HCT116 (cell line): Measurements from ENCODE around the gene GCC1. TPM values are rescaled to one million over a fixed set of nuclear protein-coding genes. Genes with fewer than 3 reads are reported as not detected.

Experiments used
- ATAC-seq: fragments of 200-7000 bp; cut with Tn5 transposase; 2 replicates; pipeline ENCODE4 v1.9.1; 2020; ENCODE audit warnings: mild to moderate bottlenecking, moderate library complexity
- BruUV-seq: library from RNA; stranded (reverse); fragments of 400-500 nt; replicated peaks from 2 replicates; lab custom pipeline; 2021; lab: Mats Ljungman, UMichigan
- CTCF ChIA-PET: fragments of 300-600 bp; sonication (Branson Sonifier 250); formaldehyde crosslinking; loops from one replicate; lab custom pipeline; 2021; ENCODE audit warnings: antibody characterized with exemption; lab: Charles Lee
- POLR2A ChIA-PET: fragments of 300-600, 350-600 bp; sonication (Branson Sonifier 250); formaldehyde crosslinking; loops from one replicate; lab custom pipeline; 2021; ENCODE audit warnings: antibody characterized with exemption; lab: Charles Lee
- RAD21 ChIA-PET, 2 experiments: fragments of 300-600 bp; sonication (Branson Sonifier 250); formaldehyde crosslinking; loops; one replicate each; lab custom pipeline; 2023; ENCODE audit warnings: low total read pairs in 2 of 2; ENCODE audit not compliant: uncharacterized antibody in 2 of 2, unreplicated experiment in 2 of 2, low non-redundant PET in 1 of 2; lab: Charles Lee
- DNase-seq: peaks from one replicate; pipeline ENCODE4 v3.0.0-alpha.2; 2010; ENCODE audit warnings: low read depth, low spot score
- H2AFZ ChIP-seq: fragments of 200-600 bp; shearing (Covaris generic), sonication (generic); 2 replicates; pipeline ENCODE4 v1.6.1; 2017; ENCODE audit warnings: low read depth, mixed run types, mixed read lengths, antibody characterized with exemption, low read length; ENCODE audit not compliant: poor library complexity, severe bottlenecking
- H3K27ac ChIP-seq: 2 replicates; pipeline ENCODE4 v1.5.1; 2012; ENCODE audit warnings: low read depth, low read length
- H3K27me3 ChIP-seq: fragments of 200-600 bp; sonication (generic); 2 replicates; pipeline ENCODE4 v1.6.1; 2016; ENCODE audit warnings: mixed run types, low read length, mixed read lengths; ENCODE audit not compliant: insufficient read depth
- H3K36me3 ChIP-seq, 2 experiments: fragments of 200-500 bp in 1 of 2; fragments of 200-600 bp in 1 of 2; sonication (Bioruptor generic) in 1 of 2; sonication (generic) in 1 of 2; 2 replicates each; pipeline versions ENCODE4 v1.5.1 to v1.6.1; 2014 to 2016; ENCODE audit warnings: low read length in 2 of 2, inconsistent platforms in 1 of 2, mixed read lengths in 1 of 2, mixed run types in 1 of 2; ENCODE audit not compliant: insufficient read depth in 2 of 2, control insufficient read depth in 1 of 2
- H3K4me1 ChIP-seq, 2 experiments: fragments of 200-600 bp in 1 of 2; sonication (generic) in 1 of 2; 2 replicates each; pipeline versions ENCODE4 v1.5.1 to v1.6.1; 2012 to 2017; ENCODE audit warnings: low read length in 2 of 2, inconsistent platforms in 1 of 2, mild to moderate bottlenecking in 1 of 2, mixed read lengths in 1 of 2, mixed run types in 1 of 2, moderate library complexity in 1 of 2; ENCODE audit not compliant: insufficient read depth in 2 of 2, control insufficient read depth in 1 of 2
- H3K4me2 ChIP-seq: fragments of 200-600 bp; sonication (generic); 2 replicates; pipeline ENCODE4 v1.6.1; 2017; ENCODE audit warnings: mixed run types, low read length, mixed read lengths
- H3K4me3 ChIP-seq, 2 experiments: fragments of 200-600 bp in 1 of 2; sonication (generic) in 1 of 2; replicated peaks in 1 of 2; 2 replicates each; pipeline ENCODE4 v1.5.1; 2011 to 2016; ENCODE audit warnings: low read length in 2 of 2, control low read depth in 1 of 2, low read depth in 1 of 2, mild to moderate bottlenecking in 1 of 2, mixed read lengths in 1 of 2, mixed run types in 1 of 2
- H3K79me2 ChIP-seq: fragments of 200-600 bp; sonication (generic); 2 replicates; pipeline ENCODE4 v1.6.1; 2017; ENCODE audit warnings: mild to moderate bottlenecking, mixed run types, low read length, moderate library complexity, mixed read lengths; ENCODE audit not compliant: insufficient read depth
- H3K9ac ChIP-seq: fragments of 200-600 bp; sonication (generic); 2 replicates; pipeline ENCODE4 v1.6.1; 2016; ENCODE audit warnings: low read length, mixed read lengths
- H3K9me2 ChIP-seq: fragments of 200-600 bp; sonication (generic), shearing (Covaris generic); 2 replicates; pipeline ENCODE4 v1.6.1; 2017; ENCODE audit warnings: mixed run types, mild to moderate bottlenecking, moderate library complexity; ENCODE audit not compliant: insufficient read depth
- H3K9me3 ChIP-seq, 2 experiments: fragments of 200-500 bp in 1 of 2; fragments of 200-600 bp in 1 of 2; sonication (Bioruptor generic) in 1 of 2; sonication (generic) in 1 of 2; 2 replicates each; pipeline ENCODE4 v1.6.1; 2014 to 2017; ENCODE audit warnings: low read length in 2 of 2, mixed read lengths in 2 of 2, inconsistent platforms in 1 of 2, low read depth in 1 of 2, mild to moderate bottlenecking in 1 of 2, mixed run types in 1 of 2, moderate library complexity in 1 of 2; ENCODE audit not compliant: control insufficient read depth in 1 of 2, insufficient read depth in 1 of 2
- H4K20me1 ChIP-seq: fragments of 200-600 bp; sonication (generic), shearing (Covaris generic); 2 replicates; pipeline ENCODE4 v1.6.1; 2017; ENCODE audit warnings: mixed run types, mild to moderate bottlenecking, moderate library complexity; ENCODE audit not compliant: insufficient read depth
- ELF1 ChIP-seq: IDR thresholded peaks from 2 replicates; pipeline ENCODE4 v1.6.1; 2012; ENCODE audit warnings: low read depth, borderline replicate concordance
- ZNF274 ChIP-seq: fragments of 200-500 bp; sonication (Bioruptor generic); IDR thresholded peaks from 2 replicates; pipeline ENCODE4 v1.6.1; 2014; ENCODE audit warnings: mild to moderate bottlenecking, low read depth, low read length, inconsistent platforms
- intact Hi-C: fragments of 100-400 bp; cut with micrococcal nuclease; formaldehyde crosslinking; loops from 2 replicates; pipeline ENCODE4 v1.10.0; 2022
- total RNA-seq: library from RNA; stranded (reverse); gene quantifications from one replicate; pipeline ENCODE4 v1.2.1, GENCODE V29; 2021; ENCODE audit not compliant: unreplicated experiment
- TF ChIP-seq, protein P1 (sequence below): IDR thresholded peaks from 2 replicates; pipeline ENCODE4 v1.6.1; 2012; ENCODE audit warnings: low read depth

GCC1 gene
- total RNA-seq, 1 experiment from 2014 or later, result 17.9 TPM

DNA sequence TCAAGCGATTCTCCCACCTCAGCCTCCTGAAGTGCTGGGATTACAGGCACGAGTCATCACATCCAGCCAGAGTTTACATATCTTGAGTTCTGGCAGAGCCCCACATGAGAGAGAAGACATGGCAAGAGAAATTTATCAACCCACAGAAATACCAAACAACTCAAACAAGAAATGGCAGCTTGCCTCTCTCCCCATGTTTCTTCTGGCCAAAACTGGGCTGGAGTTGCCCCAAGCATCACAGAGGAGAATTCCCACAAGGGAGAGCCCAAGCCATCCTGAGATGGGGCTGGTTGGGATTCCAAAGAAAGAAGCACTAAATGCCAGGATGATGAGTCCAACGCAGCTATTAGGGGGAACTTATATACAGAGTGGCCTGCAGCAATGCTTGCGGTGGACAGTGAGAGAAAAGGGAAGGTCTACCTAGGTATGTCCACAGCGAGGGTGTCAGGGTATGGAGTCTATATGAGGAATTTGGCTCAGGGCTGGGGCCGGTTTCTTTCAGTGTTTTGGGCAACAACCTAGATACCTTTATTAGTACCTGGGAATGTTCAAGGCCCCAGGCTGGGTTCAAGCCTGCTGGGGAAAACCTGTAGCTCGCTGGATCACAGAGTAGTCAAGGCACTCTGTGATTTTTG lies 47.0 kb upstream of the GCC1 start:
- no peak overlapping the region for H3K27ac ChIP-seq
- TF ChIP-seq ELF1 (no peak), ZNF274 (no peak)
- TF ChIP-seq, protein P1, sequence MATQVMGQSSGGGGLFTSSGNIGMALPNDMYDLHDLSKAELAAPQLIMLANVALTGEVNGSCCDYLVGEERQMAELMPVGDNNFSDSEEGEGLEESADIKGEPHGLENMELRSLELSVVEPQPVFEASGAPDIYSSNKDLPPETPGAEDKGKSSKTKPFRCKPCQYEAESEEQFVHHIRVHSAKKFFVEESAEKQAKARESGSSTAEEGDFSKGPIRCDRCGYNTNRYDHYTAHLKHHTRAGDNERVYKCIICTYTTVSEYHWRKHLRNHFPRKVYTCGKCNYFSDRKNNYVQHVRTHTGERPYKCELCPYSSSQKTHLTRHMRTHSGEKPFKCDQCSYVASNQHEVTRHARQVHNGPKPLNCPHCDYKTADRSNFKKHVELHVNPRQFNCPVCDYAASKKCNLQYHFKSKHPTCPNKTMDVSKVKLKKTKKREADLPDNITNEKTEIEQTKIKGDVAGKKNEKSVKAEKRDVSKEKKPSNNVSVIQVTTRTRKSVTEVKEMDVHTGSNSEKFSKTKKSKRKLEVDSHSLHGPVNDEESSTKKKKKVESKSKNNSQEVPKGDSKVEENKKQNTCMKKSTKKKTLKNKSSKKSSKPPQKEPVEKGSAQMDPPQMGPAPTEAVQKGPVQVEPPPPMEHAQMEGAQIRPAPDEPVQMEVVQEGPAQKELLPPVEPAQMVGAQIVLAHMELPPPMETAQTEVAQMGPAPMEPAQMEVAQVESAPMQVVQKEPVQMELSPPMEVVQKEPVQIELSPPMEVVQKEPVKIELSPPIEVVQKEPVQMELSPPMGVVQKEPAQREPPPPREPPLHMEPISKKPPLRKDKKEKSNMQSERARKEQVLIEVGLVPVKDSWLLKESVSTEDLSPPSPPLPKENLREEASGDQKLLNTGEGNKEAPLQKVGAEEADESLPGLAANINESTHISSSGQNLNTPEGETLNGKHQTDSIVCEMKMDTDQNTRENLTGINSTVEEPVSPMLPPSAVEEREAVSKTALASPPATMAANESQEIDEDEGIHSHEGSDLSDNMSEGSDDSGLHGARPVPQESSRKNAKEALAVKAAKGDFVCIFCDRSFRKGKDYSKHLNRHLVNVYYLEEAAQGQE, result no peak
- intact Hi-C loops, result no loop called here
- H3K9me2 ChIP-seq, result no peaks in the 10 kb centered on the region
- ChIA-PET POLR2A (no interaction called here), CTCF (no interaction called here), RAD21 (no interaction called here)
- H3K4me1 ChIP-seq, result peaks cover 2 to 17% of the 10 kb centered on the region in 2 experiments; a peak in 2 of 4 replicates
- ATAC-seq (no peak), DNase-seq (no peak)
- no peaks in the 10 kb centered on the region for H3K27me3 ChIP-seq
- no peak overlapping the region for H3K4me2 ChIP-seq
- no TSS peak for BruUV-seq
- H4K20me1 ChIP-seq, result no peaks in the 10 kb centered on the region
- no peaks in the 10 kb centered on the region for H3K9me3 ChIP-seq
- no peaks in the 10 kb centered on the region for H3K36me3 ChIP-seq
- H3K79me2 ChIP-seq, result no peaks in the 10 kb centered on the region
- no peak overlapping the region for H3K4me3 ChIP-seq
- no peak overlapping the region for H2AFZ ChIP-seq
- H3K9ac ChIP-seq, result no peak overlapping the region
